GM21515 (cell line): Measurements from ENCODE around the gene MACROD2.
A peak's percentile ranks its signal among the peaks of the same experiment; 100 is the strongest.
"Not testable (repeated sequence)": the region's sequence is repeated elsewhere in the genome, so short reads cannot be mapped to it uniquely, and the experiment has no call there.

Source experiments
- ATAC-seq: cut with Tn5 transposase; IDR thresholded peaks from one replicate; pipeline ENCODE4 v1.9.1; 2021; ENCODE audit not compliant: unreplicated experiment

MACROD2 gene

DNA sequence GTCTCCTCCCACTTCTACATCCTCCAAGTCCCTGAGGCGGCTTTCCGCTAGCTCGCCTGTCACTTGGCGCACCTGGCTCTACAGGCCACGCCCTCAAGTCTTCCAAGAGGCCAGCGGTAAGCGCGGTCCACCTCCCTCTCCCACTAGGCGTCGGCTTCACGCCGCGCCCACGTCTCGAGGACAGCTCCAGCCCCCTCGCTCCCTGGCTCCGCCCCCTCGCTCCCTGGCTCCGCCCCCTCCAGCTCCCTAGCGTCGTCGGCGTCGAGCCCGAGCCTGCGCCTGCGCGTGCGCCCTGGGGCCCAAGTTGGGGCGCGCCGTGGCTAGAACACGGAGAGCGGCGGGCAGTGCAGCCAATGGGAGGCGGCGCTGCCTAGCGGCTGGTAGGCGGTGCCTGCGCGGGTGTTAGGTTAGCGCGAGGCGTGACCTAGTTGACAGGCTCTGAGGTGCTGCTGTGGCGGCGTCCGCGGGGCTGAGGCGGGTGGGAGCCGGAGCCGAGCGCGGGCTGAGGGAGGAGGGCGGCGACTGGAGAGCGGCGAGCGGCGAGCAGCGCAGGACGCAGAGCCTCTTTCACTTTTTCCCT is at the start of gene MACROD2:
MACROD2 (plus strand) TSS at position 431 of the 580 bp plus-strand sequence.
- ATAC-seq: no peak

- ATAC-seq: no peak
Measured at GRCh38 chr20:13947719-13948118, 47.6 kb upstream of the MACROD2 start.

DNA sequence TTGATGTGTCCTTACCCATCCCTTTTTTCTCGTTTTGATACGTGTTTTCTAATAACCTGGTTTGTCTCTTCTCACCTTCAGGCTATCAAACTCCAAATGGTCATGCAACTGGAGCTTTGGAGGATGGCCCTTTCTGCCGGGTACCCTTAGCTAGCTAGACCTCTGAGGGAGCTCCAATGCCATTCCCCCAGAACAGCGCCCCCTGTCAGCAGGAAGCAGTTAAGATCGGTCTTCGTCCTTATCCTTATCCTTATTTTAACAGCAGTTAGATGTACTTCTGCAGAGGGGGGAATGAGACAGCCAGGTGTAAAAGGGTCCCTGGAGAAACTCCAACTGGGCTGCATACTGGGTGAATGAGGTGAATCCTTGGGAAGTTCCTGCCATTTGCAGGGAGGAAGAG is 42.1 kb upstream of the MACROD2 start:
- ATAC-seq: no peak

GRCh38 chr20:13960119-13960518 is 35.2 kb upstream of the MACROD2 start:
- no peak for ATAC-seq

DNA sequence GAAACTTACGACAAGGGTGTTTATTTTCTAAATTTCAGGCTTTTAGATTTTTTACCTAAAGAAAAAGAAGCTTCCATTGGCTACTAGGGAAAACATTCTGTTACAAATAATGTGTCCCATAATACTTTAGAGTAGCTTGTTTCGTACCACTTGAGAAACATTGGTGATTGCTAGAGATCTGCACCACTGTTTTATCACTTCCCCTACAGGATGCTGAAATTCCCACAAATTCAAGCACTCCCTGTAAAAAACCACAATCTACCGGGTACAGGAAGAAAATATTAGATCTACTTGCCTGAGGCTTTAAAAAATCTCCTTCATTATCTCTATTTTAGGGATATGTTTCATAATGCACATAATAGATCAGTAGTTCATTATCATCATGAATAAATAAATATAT is 34.8 kb upstream of the MACROD2 start:
- ATAC-seq: no peak

- ATAC-seq: no peak
Measured at GRCh38 chr20:13984211-13984610, 11.1 kb upstream of the MACROD2 start.

- ATAC-seq: no peak
Measured at GRCh38 chr20:13990465-13990864, 4.9 kb upstream of the MACROD2 start, which contains the start of gene SEL1L2. SEL1L2 (minus strand) TSS chr20:13990614; CDS start chr20:13990534, 80 bp downstream.

DNA sequence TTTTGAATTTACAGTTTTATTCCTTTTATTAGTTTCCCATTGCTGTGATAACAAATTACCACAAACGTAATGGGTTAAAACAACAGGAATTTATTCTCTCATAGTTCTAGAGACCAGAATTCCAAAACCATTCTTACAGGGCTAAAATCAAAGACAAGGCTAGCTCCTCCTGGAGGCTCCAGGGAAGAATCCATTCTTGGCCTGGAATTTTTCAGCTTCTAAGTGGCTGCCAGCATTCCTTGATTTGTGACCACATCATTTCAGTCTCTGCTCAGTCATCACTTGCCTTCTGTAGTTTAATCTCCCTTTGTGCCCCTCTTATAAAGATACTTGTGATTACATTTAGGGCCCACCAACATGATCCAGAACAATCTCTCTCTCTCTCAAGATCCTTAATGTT is 4.0 kb upstream of the MACROD2 start:
- ATAC-seq: no peak

GRCh38 chr20:13991955-13992354 is 3.4 kb upstream of the MACROD2 start:
- ATAC-seq: not testable (repeated sequence)

- no peak for ATAC-seq
Measured at GRCh38 chr20:13995841-13996240, 525 bp downstream of the MACROD2 start.

DNA sequence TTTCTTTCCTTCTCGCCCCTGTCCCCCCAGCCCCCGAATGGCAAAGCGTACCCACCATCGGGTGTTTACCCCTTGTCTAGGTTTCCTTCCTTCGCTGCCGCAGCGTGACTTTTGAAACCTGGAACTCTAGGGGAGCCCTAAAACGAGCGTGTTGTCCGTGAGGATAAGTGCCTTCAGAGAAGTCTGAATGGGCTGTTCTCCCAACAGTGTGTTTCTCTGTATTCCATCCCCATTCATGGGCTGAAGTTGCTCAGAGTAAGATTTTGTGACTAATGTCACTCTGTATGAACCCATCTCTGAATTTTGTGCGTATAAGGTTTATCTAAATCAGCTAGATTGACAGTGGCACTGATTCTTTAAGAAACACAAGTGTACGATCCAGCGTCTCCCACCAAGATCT is 949 bp downstream of the MACROD2 start:
- no peak for ATAC-seq

- no peak for ATAC-seq
Measured at GRCh38 chr20:14000917-14001316, 5.6 kb downstream of the MACROD2 start.

DNA sequence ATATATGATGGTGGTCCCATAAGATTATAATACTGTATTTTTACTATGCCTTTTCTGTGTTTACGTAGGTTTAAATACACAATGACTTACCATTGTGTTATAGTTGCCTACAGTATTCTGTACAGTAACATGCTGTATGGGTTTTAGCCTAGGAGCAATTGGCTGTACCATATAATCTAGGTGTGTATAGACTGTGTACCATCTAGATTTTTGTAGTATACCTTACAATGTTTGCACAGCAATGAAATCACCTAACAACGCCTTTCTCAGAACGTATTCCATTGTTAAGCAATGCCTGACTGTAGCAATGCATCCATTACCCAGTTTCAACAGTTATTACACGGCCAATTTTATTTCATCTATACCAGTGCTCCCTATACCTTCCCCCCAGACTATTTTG is 10.7 kb downstream of the MACROD2 start:
- no peak for ATAC-seq

DNA sequence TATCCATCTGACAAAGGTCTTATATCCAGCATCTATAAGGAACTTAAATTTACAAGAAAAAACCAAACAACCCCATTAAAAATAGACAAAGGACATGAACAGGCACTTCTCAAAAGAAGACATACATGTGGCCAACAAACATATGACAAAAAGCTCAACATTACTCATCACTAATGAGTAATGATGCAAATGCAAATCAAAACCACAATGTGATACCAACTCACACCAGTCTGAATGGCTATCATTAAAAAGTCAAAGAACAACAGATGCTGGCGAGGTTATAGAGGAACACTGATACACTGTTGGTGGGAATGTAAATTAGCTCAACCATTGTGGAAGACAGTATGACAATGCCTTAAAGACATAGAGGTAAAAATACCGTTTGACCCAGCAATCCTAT is 13.9 kb downstream of the MACROD2 start:
- ATAC-seq: no peak

GRCh38 chr20:14012671-14013070 is 17.4 kb downstream of the MACROD2 start:
- no peak for ATAC-seq

- no peak for ATAC-seq
Measured at GRCh38 chr20:14030991-14031390, 35.7 kb downstream of the MACROD2 start.

- no peak for ATAC-seq
Measured at GRCh38 chr20:14033310-14033709, 38.0 kb downstream of the MACROD2 start.

DNA sequence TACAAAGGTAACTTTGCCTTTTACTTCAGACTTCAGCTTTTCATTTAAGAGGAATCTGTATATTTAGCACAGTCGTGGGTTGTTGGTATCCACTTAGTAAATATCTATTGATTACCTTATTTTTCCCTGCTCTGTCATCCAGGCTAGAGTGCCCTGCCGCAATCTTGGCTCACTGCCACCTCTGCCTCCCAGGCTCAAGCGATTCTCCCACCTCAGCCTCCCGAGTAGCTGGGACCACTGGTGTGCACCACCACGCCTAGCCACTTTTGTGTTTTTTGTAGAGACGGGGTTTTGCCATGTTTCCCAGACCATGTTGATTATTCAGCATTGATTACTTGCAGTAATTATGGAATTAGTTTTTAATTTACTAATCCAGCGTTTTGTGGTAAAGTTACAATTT is 41.3 kb downstream of the MACROD2 start:
- ATAC-seq: no peak

DNA sequence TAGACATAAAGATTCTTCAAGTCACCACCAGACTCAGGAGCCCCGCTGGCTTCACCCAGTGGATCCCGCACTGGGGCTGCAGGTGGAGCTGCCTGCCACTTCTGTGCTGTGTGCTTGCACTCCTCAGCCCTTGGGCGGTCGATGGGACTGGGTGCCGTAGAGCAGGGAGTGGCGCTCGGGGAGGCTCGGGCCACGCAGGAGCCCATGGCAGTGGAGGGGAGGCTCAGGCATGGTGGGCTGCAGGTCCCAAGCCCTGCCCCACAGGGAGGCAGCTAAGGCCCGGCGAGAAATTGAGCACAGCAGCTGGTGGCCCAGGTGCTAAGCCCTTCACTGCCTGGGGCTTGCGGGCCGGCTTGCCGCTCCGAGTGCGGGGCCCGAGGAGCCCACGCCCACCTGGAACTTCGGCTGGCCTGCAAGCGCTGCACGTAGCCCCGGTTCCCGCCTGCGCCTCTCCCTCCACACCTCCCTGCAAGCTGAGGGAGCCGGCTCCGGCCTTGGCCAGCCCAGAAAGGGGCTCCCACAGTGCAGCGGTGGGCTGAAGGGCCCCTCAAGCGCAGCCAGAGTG is 49.5 kb downstream of the MACROD2 start:
- ATAC-seq: not testable (repeated sequence)

- ATAC-seq: no peak
Measured at GRCh38 chr20:14046534-14046933, 51.2 kb downstream of the MACROD2 start.

GRCh38 chr20:14049111-14049510 is 53.8 kb downstream of the MACROD2 start:
- peak; percentile 92 for ATAC-seq

DNA sequence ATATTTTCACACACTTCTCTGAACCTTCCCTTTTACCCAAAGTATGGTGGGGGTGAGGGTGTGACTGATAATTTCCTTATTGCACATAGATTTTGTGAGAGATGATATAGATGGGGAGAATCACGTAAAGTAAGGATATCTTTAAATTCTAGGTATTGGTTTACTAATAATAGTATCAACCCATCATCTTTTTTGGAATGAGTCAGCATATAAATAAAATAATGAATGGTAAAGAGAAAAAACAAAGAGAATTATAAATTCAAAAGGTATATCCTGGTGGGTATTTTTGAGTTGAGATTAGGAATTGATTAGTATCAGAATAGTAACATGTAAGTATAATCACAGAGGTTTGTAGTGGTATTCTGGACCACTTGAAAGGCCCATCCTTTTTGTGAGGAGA is 56.1 kb downstream of the MACROD2 start:
- no peak for ATAC-seq

DNA sequence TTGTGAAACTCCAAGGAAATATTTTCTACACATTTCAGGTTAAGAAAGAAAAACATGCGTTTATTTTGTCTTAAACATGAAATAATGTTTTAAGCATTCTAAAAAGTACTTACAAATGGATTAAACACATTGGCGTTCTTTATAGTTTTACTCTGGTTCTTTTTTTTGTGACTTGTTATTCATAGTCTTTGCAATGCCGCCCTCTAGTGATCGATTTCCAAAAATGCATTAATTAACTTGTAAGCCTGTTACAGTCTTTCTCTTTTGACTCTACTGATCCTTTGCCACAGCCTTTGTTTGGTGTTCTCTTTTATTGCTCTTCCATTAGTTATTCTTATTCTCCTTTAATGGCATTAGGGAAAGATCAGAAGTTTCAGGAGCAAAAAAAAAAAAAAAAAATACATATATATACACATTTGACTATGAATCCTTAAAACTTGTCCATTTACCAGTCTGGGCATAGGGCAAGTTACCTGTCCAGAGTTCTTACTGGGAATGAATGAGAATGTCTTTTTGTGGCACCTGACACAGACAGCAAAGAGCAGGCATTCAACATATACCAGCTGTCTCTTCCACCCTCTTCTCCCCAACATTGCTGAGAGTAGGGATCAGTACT is 59.9 kb downstream of the MACROD2 start:
- no peak for ATAC-seq
